Cardiac fibroblast (primary cell): ENCODE results near the gene ACBD4.

ENCODE experiments used
- DNase-seq, 2 donors: peaks; one replicate each; pipeline versions ENCODE4 v3.0.0 to v3.0.0-alpha.2; 2010; ENCODE audit warnings: low read depth in 2 of 2
- H3K4me3 ChIP-seq, 2 donors: replicated peaks in 1 of 2; 1 replicate in 1 of 2; 2 replicates in 1 of 2; pipeline ENCODE4 v1.5.1; 2011; ENCODE audit warnings: low read depth in 2 of 2, low read length in 2 of 2, mild to moderate bottlenecking in 2 of 2, moderate library complexity in 1 of 2
- CTCF ChIP-seq: IDR thresholded peaks from one replicate; pipeline ENCODE4 v1.5.1; 2011; ENCODE audit warnings: low read depth, mild to moderate bottlenecking, low read length, inconsistent platforms

The ACBD4 gene

GRCh38 chr17:45172541-45173286 is 37.2 kb downstream of the ACBD4 start:
- H3K4me3 ChIP-seq, result no peak overlapping the region
- DNase-seq, result peak in 1 of 2 donors; percentile 74
- no peak for TF ChIP-seq CTCF

GRCh38 chr17:45175759-45176115 is 40.2 kb downstream of the ACBD4 start:
- no peak overlapping the region for H3K4me3 ChIP-seq
- no peak for TF ChIP-seq CTCF
- no peak for DNase-seq

- TF ChIP-seq CTCF, result no peak
- no peak overlapping the region for H3K4me3 ChIP-seq
- DNase-seq, result no peak
Measured at GRCh38 chr17:45177563-45177962, 42.1 kb downstream of the ACBD4 start.

GRCh38 chr17:45184144-45184543 is 48.7 kb downstream of the ACBD4 start:
- TF ChIP-seq CTCF, result no peak
- no peak for DNase-seq

GRCh38 chr17:45186801-45187354 is 51.4 kb downstream of the ACBD4 start:
- H3K4me3 ChIP-seq, result no peak overlapping the region
- TF ChIP-seq CTCF, result no peak
- DNase-seq, result no peak

More at GRCh38 chr17:45184144-45184543, 48.7 kb downstream of the ACBD4 start:
- no peak overlapping the region for H3K4me3 ChIP-seq

- DNase-seq, result no peak
- no peak overlapping the region for H3K4me3 ChIP-seq
- TF ChIP-seq CTCF, result no peak
Measured at GRCh38 chr17:45189009-45189408, 53.5 kb downstream of the ACBD4 start.
